Activated CD8-positive, alpha-beta memory T cell treated with anti-CD3 and anti-CD28 coated beads for 48 hours (primary cell): ENCODE data around the gene WDR4.
"Not testable (repeated sequence)": the region's sequence is repeated elsewhere in the genome, so short reads cannot be mapped to it uniquely, and the experiment has no call there.

Experiments used
- DNase-seq, 3 experiments: peaks; one replicate each; pipeline ENCODE4 v3.0.0-alpha.2; 2020; ENCODE audit warnings: low read depth in 2 of 3, low spot score in 2 of 3

The WDR4 gene

GRCh38 chr21:42819861-42820615 is 59.3 kb downstream of the WDR4 start:
- no peak for DNase-seq

GRCh38 chr21:42818328-42818749 is 61.0 kb downstream of the WDR4 start:
- no peak for DNase-seq

- DNase-seq: no peak
Observed at GRCh38 chr21:42815217-42815616, 64.1 kb downstream of the WDR4 start.

- DNase-seq: not testable (repeated sequence)
Observed at GRCh38 chr21:42812528-42813241, 66.7 kb downstream of the WDR4 start.

- no peak for DNase-seq
Observed at GRCh38 chr21:42811960-42812359, 67.4 kb downstream of the WDR4 start.

- no peak for DNase-seq
Observed at GRCh38 chr21:42809577-42810475, 69.5 kb downstream of the WDR4 start.

- no peak for DNase-seq
Observed at GRCh38 chr21:42809171-42809570, 70.2 kb downstream of the WDR4 start.

GRCh38 chr21:42807938-42808613 is 71.3 kb downstream of the WDR4 start:
- no peak for DNase-seq

GRCh38 chr21:42807293-42807895 is 71.9 kb downstream of the WDR4 start:
- not testable (repeated sequence) for DNase-seq

- no peak for DNase-seq
Observed at GRCh38 chr21:42806509-42807140, 72.7 kb downstream of the WDR4 start.

- not testable (repeated sequence) for DNase-seq
Observed at GRCh38 chr21:42801616-42802015, 77.7 kb downstream of the WDR4 start.

GRCh38 chr21:42799948-42800347 is 79.4 kb downstream of the WDR4 start:
- DNase-seq: no peak

- no peak for DNase-seq
Observed at GRCh38 chr21:42799516-42799915, 79.8 kb downstream of the WDR4 start.
